CD14-positive monocyte (primary cell): Measurements from ENCODE around the gene NXT1. TPM values are rescaled to one million over a fixed set of nuclear protein-coding genes. Genes with fewer than 3 reads are reported as not detected.

Experiments used
- DNase-seq, 3 donors: peaks; one replicate each; pipeline ENCODE4 v3.0.0-alpha.2; 2011 to 2022
- H2AFZ ChIP-seq: 2 replicates; pipeline ENCODE4 v1.6.0; 2012; ENCODE audit warnings: mild to moderate bottlenecking, low read depth, low read length, inconsistent platforms; ENCODE audit not compliant: insufficient read depth, poor library complexity, severe bottlenecking
- H3K27ac ChIP-seq, 2 donors: 1 replicate in 1 of 2; 2 replicates in 1 of 2; pipeline ENCODE4 v1.5.1; 2012 to 2013; ENCODE audit warnings: low read length in 2 of 2, control low read depth in 1 of 2, inconsistent platforms in 1 of 2, low read depth in 1 of 2, mild to moderate bottlenecking in 1 of 2
- H3K27me3 ChIP-seq, 2 donors: one replicate each; pipeline versions ENCODE4 v1.6.0 to v1.6.1; 2011 to 2013; ENCODE audit warnings: low read length in 2 of 2; ENCODE audit not compliant: control insufficient read depth in 2 of 2, insufficient read depth in 2 of 2
- H3K36me3 ChIP-seq, 2 donors: replicated peaks in 1 of 2; 1 replicate in 1 of 2; 2 replicates in 1 of 2; pipeline versions ENCODE4 v1.5.1 to v1.6.1; 2012 to 2013; ENCODE audit warnings: low read length in 2 of 2, control low read depth in 1 of 2, inconsistent platforms in 1 of 2, mild to moderate bottlenecking in 1 of 2; ENCODE audit not compliant: insufficient read depth in 2 of 2, control insufficient read depth in 1 of 2
- H3K4me1 ChIP-seq, 2 donors: 1 replicate in 1 of 2; 2 replicates in 1 of 2; pipeline versions ENCODE4 v1.5.1 to v1.6.1; 2012 to 2013; ENCODE audit warnings: low read length in 2 of 2, control low read depth in 1 of 2, inconsistent platforms in 1 of 2, mild to moderate bottlenecking in 1 of 2, moderate library complexity in 1 of 2; ENCODE audit not compliant: insufficient read depth in 2 of 2, control insufficient read depth in 1 of 2
- H3K4me2 ChIP-seq: replicated peaks from 2 replicates; pipeline ENCODE3; 2012; ENCODE audit warnings: low read length, moderate library complexity, mild to moderate bottlenecking; ENCODE audit not compliant: poor library complexity, severe bottlenecking; ENCODE audit errors: extremely low read depth
- H3K4me3 ChIP-seq, 3 experiments: fragments of 200-600 bp in 1 of 3; sonication (generic) in 1 of 3; replicated peaks in 1 of 3; 1 replicate in 2 of 3; 2 replicates in 1 of 3; pipeline ENCODE4 v1.5.1; 2011 to 2013; ENCODE audit warnings: low read length in 3 of 3, mild to moderate bottlenecking in 3 of 3, control low read depth in 2 of 3, low read depth in 2 of 3, inconsistent platforms in 1 of 3, moderate library complexity in 1 of 3
- H3K79me2 ChIP-seq: 2 replicates; pipeline ENCODE4 v1.6.0; 2012; ENCODE audit warnings: mild to moderate bottlenecking, control low read depth, inconsistent platforms, low read length, moderate library complexity; ENCODE audit not compliant: insufficient read depth
- H3K9ac ChIP-seq: 2 replicates; pipeline ENCODE4 v1.6.0; 2017; ENCODE audit warnings: low read length, mild to moderate bottlenecking; ENCODE audit not compliant: insufficient read depth, poor library complexity, severe bottlenecking
- H3K9me3 ChIP-seq, 2 donors: replicated peaks in 1 of 2; 1 replicate in 1 of 2; 2 replicates in 1 of 2; pipeline versions ENCODE4 v1.5.1 to v1.6.1; 2012 to 2013; ENCODE audit warnings: low read length in 2 of 2, control low read depth in 1 of 2; ENCODE audit not compliant: control insufficient read depth in 1 of 2, insufficient read depth in 1 of 2
- H4K20me1 ChIP-seq: 2 replicates; pipeline ENCODE4 v1.6.0; 2012; ENCODE audit warnings: mild to moderate bottlenecking, low read length, control low read depth, moderate library complexity; ENCODE audit not compliant: insufficient read depth
- H3K27ac Mint-ChIP-seq, 7 donors: one replicate each; pipeline ENCODE4 v1.8.0; 2020; ENCODE audit warnings: mild to moderate bottlenecking in 7 of 7, mixed read lengths in 7 of 7, moderate library complexity in 6 of 7, inconsistent platforms in 2 of 7
- H3K27me3 Mint-ChIP-seq, 3 donors: one replicate each; pipeline ENCODE4 v1.8.0; 2021 to 2022; ENCODE audit warnings: low read depth in 3 of 3, mild to moderate bottlenecking in 3 of 3, mixed read lengths in 3 of 3, moderate library complexity in 3 of 3, inconsistent platforms in 1 of 3
- H3K36me3 Mint-ChIP-seq, 2 donors: one replicate each; pipeline ENCODE4 v1.8.0; 2020; ENCODE audit warnings: mixed read lengths in 2 of 2, inconsistent platforms in 1 of 2, mild to moderate bottlenecking in 1 of 2
- H3K4me1 Mint-ChIP-seq: one replicate; pipeline ENCODE4 v1.8.0; 2020; ENCODE audit warnings: mild to moderate bottlenecking, mixed read lengths
- H3K4me3 Mint-ChIP-seq, 2 donors: one replicate each; pipeline ENCODE4 v1.8.0; 2020; ENCODE audit warnings: mild to moderate bottlenecking in 2 of 2, mixed read lengths in 2 of 2, moderate library complexity in 1 of 2
- H3K9me3 Mint-ChIP-seq, 7 donors: one replicate each; pipeline ENCODE4 v1.8.0; 2020 to 2022; ENCODE audit warnings: mixed read lengths in 7 of 7, mild to moderate bottlenecking in 6 of 7, moderate library complexity in 6 of 7, inconsistent platforms in 2 of 7
- CTCF ChIP-seq: fragments of 200-600 bp; IDR thresholded peaks from one replicate; pipeline ENCODE4 v1.8.0; 2022; ENCODE audit warnings: antibody characterized with exemption, mild to moderate bottlenecking
- WGBS: methylation state at CpG from one replicate; pipeline ENCODE4 v1.1.5; 2013; ENCODE audit warnings: missing lambda C conversion rate; ENCODE audit not compliant: insufficient coverage; 5-methylcytosine and 5-hydroxymethylcytosine counted together
- intact Hi-C, 2 donors: fragments of 100-400 bp; cut with micrococcal nuclease; formaldehyde crosslinking; loops; one replicate each; pipeline versions ENCODE4 v1.15.0 to v1.15.1; 2023
- polyA plus RNA-seq, 3 donors: library from polyadenylated mRNA; depleted of rRNA in 1 of 3; unstranded in 2 of 3; stranded (reverse) in 1 of 3; fragments of 300-500 nt in 2 of 3; fragments of >200 nt in 1 of 3; fragmentation: Illumina TruSeq in 2 of 3; gene quantifications; 1 replicate in 2 of 3; 2 replicates in 1 of 3; pipeline ENCODE4 v1.2.3, GENCODE V29; 2012 to 2021

The NXT1 gene
- polyA plus RNA-seq, 3 donors, result 37.8 to 140 (median 39.4) TPM

- H3K4me2 ChIP-seq, result no peak overlapping the region
- no peak overlapping the region for H3K9ac ChIP-seq
- peaks cover 32% of the 10 kb centered on the region for H3K79me2 ChIP-seq
- no peak for DNase-seq
- peaks cover 13 to 21% of the 10 kb centered on the region in 2 donors for H3K36me3 ChIP-seq
- no peak overlapping the region for H3K4me3 ChIP-seq
- H2AFZ ChIP-seq, result no peak overlapping the region
- Mint-ChIP-seq H3K4me1 (peaks cover 38% of the 10 kb centered on the region), H3K9me3 (no peaks in the 10 kb centered on the region), H3K27ac (peak overlapping the region in 2 of 7 donors; percentile 50 to 67), H3K36me3 (peaks cover 13 to 20% of the 10 kb centered on the region in 2 donors), H3K4me3 (no peak overlapping the region), H3K27me3 (no peaks in the 10 kb centered on the region)
- no peak for TF ChIP-seq CTCF
- H3K27ac ChIP-seq, result no peak overlapping the region
- no peaks in the 10 kb centered on the region for H3K9me3 ChIP-seq
- H4K20me1 ChIP-seq, result peaks cover 6% of the 10 kb centered on the region
- peaks cover 34 to 41% of the 10 kb centered on the region in 2 donors for H3K4me1 ChIP-seq
- intact Hi-C loops, result loop anchor here in 1 of 2 donors (5.0 kb wide), 1 partner anchor 66 kb away; the partner anchor contains the start of gene NAPB
- H3K27me3 ChIP-seq, result no peaks in the 10 kb centered on the region
- WGBS, result 97% methylated on average over 17 of the region's 27 CpGs
Measured at GRCh38 chr20:23356203-23356602, 5.6 kb downstream of the NXT1 start.

GRCh38 chr20:23357767-23358562 is 7.4 kb downstream of the NXT1 start:
- no peaks in the 10 kb centered on the region for H3K9me3 ChIP-seq
- H3K27me3 ChIP-seq, result no peaks in the 10 kb centered on the region
- peak overlapping the region; percentile 84 for H3K9ac ChIP-seq
- H3K4me3 Mint-ChIP-seq, result peak overlapping the region; percentile 76 to 87
- peak overlapping the region; percentile 45 to 84 (median 70) for H3K4me3 ChIP-seq
- peak overlapping the region; percentile 95 for H3K4me2 ChIP-seq
- peaks cover 3% of the 10 kb centered on the region for H4K20me1 ChIP-seq
- peaks cover 23% of the 10 kb centered on the region for H3K79me2 ChIP-seq
- DNase-seq, result peak; percentile 100
- peaks cover 13 to 21% of the 10 kb centered on the region in 2 donors for H3K36me3 Mint-ChIP-seq
- peaks cover 0 to 3% (median 0%) of the 10 kb centered on the region in 3 donors for H3K27me3 Mint-ChIP-seq
- peaks cover 13 to 21% of the 10 kb centered on the region in 2 donors for H3K36me3 ChIP-seq
- peaks cover 28 to 38% of the 10 kb centered on the region in 2 donors for H3K4me1 ChIP-seq
- no peaks in the 10 kb centered on the region for H3K9me3 Mint-ChIP-seq
- TF ChIP-seq CTCF, result no peak
- under 1% methylated on average over 69 of the region's 71 CpGs for WGBS
- H3K4me1 Mint-ChIP-seq, result peaks cover 32% of the 10 kb centered on the region
- H3K27ac Mint-ChIP-seq, result peak overlapping the region; percentile 93 to 98 (median 94)
- H2AFZ ChIP-seq, result peak overlapping the region; percentile 55
- H3K27ac ChIP-seq, result peak overlapping the region; percentile 92 to 95
- intact Hi-C loops, result loop anchor here in 1 of 2 donors (1.0 to 5.0 kb wide), 2 partner anchors 8 to 64 kb away; partner anchors contain the start of genes NAPB and NXT1
